Left forelimb (tissue), 1 donor: ENCODE results near the gene UGT1A8.
"Not testable (repeated sequence)": the region's sequence is repeated elsewhere in the genome, so short reads cannot be mapped to it uniquely, and the experiment has no call there.

Experiments
- DNase-seq: peaks from one replicate; pipeline ENCODE4 v3.0.0-alpha.2; 2018; ENCODE audit warnings: low spot score

UGT1A8 gene

DNA sequence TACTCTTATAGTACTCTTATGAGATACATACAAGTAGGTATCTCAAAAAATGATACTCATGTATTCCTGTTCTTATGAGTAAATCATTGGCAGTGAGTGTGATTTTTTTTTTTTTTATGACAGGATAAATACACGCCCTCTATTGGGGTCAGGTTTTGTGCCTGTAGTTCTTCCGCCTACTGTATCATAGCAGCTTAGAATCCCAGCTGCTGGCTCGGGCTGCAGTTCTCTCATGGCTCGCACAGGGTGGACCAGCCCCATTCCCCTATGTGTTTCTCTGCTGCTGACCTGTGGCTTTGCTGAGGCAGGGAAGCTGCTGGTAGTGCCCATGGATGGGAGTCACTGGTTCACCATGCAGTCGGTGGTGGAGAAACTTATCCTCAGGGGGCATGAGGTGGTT lies at the start of gene UGT1A8:
Gene UGT1A8, plus strand, starts transcription at position 158 of the 400 bp plus-strand sequence. Its CDS starts 75 bp downstream, at position 233.
- DNase-seq: not testable (repeated sequence)

DNA sequence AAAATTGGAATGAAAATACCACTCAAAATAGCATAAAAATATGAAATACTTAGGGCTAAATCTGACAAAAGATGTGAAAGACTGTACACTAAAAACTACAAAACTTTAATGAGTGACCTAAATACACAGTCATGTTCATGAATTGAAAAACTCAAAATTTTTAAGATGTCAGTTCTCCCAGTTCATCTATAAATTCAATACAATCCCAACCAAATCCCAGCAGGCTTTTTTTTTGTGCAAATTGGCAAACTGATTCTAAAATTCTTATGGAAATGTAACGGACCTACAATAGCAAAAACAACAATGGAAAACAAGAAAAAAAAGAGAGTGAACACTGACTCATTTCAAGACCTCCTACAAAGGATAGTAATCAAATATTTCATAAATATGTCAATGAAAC lies 46.4 kb upstream of the UGT1A8 start:
- no peak for DNase-seq

DNA sequence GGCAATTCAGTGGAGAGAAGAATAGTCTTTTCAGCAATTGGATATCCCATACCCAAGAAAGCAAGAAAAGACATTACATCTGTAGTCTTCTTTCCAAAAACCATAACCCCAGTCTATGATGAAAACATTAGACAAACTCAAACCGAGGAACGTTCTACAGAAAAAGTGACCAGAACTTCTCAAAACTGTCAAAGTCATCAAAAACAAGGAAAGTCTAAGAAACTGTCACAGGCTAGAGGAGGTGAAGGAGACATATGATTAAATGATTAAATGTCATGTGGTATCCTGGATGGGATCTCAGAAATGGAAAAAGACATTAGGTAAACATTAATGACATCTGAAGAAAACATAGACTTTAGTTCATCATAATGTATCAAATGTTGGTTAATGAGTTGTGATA lies 46.0 kb upstream of the UGT1A8 start:
- no peak for DNase-seq

- DNase-seq: no peak
Observed at GRCh38 chr2:233572468-233572867, 45.0 kb upstream of the UGT1A8 start.

GRCh38 chr2:233577341-233577740 lies 40.1 kb upstream of the UGT1A8 start:
- DNase-seq: not testable (repeated sequence)

DNA sequence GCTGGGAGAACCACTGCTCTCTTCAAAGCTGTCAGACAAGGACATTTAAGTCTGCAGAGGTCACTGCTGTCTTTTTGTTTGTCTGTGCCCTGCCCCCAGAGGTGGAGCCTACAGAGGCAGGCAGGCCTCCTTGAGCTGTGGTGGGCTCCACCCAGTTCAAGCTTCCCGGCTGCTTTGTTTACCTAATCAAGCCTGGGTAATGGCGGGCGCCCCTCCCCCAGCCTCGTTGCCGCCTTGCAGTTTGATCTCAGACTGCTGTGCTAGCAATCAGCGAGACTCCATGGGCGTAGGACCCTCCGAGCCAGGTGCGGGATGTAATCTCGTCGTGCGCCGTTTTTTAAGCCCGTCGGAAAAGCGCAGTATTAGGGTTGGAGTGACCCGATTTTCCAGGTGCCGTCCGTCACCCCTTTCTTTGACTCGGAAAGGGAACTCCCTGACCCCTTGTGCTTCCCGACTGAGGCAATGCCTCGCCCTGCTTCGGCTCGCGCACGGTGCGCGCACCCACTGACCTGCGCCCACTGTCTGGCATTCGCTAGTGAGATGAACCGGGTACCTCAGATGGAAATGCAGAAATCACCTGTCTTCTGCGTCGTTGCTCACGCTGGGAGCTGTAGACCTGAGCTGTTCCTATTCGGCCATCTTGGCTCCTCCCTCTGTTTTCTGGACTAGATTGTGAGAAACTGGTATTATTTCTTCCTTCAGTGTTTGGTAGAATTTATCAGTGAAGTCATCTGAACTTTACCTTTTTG lies 34.0 kb upstream of the UGT1A8 start:
- DNase-seq: not testable (repeated sequence)

GRCh38 chr2:233584210-233584609 lies 33.2 kb upstream of the UGT1A8 start:
- no peak for DNase-seq

GRCh38 chr2:233588400-233588799 lies 29.0 kb upstream of the UGT1A8 start:
- DNase-seq: no peak

GRCh38 chr2:233592706-233593105 lies 24.7 kb upstream of the UGT1A8 start:
- DNase-seq: not testable (repeated sequence)

DNA sequence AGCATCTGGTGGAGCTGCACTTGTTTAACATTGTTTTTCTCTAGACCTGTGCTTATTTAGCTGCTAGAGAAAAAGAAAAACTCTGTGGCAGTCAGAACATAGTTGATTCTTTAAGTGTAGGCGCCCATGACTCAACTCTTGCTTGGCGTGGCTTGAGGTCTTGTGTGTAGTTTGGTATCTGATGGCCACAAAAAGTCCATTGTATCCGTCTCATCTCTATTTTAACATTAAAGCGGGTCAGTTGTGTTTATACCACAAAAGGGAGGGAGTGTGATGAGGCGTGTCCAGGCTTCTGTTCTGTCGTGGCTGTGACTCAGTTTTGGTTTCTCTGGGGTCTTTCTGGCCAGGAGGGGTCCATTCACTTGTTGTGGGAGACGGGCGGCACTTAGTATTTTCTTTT lies 24.2 kb upstream of the UGT1A8 start:
- no peak for DNase-seq

- no peak for DNase-seq
Observed at GRCh38 chr2:233597522-233597921, 19.9 kb upstream of the UGT1A8 start.

- DNase-seq: no peak
Observed at GRCh38 chr2:233598952-233599351, 18.5 kb upstream of the UGT1A8 start.

DNA sequence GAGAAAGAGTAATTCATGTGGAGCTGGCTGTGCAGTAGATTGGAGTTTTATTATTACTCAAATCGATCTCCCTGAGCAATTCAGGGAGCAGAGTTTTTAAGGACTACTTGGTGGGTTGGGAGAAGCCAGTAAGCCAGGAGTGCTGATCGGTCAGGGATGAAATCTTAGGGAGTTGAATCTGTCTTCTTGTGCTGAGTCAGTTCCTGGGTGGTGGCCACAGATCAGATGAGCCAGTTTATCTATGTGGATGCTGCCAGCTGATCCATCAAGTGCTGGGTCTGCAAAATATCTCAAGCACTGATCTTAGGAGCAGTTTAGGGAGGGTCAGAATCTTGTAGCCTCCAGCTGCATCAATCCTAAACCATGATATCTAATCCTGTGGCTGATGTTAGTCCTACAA lies 17.0 kb upstream of the UGT1A8 start:
- no peak for DNase-seq

GRCh38 chr2:233602076-233602475 lies 15.4 kb upstream of the UGT1A8 start:
- DNase-seq: no peak

DNA sequence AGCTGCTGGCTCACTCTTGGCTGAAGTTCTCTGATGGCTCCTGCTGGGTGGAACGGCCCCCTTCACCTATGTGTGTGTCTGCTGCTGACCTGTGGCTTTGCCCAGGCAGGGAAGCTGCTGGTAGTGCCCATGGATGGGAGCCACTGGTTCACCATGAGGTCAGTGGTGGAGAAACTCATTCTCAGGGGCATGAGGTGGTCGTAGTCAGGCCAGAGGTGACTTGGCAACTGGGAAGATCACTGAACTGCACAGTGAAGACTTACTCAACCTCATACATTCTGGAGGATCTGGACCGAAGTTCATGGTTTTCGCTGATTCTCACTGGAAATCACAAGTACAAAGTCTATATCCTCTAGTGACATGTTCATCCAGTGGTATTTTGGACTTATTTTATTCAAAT lies 13.9 kb upstream of the UGT1A8 start:
- no peak for DNase-seq

DNA sequence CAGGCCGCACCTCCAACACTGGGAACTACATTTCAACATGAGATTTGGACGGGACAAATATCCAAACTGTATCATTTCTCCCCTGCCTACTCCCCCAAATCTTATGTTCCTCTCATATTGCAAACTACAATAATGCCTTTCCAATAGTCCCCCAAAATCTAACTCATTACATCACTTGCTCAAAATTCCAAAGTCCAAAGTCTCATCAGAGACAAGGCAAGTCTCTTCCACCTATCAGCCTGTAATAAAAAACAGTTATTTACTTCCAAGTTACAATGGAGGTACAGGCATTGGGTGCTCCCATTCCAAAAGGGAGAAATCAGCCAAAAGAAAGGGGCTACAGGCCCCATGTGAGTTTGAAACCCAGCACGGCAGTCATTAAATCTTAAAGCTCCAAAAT lies 12.6 kb upstream of the UGT1A8 start:
- no peak for DNase-seq

- no peak for DNase-seq
Observed at GRCh38 chr2:233605680-233606079, 11.8 kb upstream of the UGT1A8 start.

GRCh38 chr2:233611284-233611683 lies 6.1 kb upstream of the UGT1A8 start:
- DNase-seq: no peak

- no peak for DNase-seq
Observed at GRCh38 chr2:233620204-233620603, 2.8 kb downstream of the UGT1A8 start.

GRCh38 chr2:233621863-233622262 lies 4.4 kb downstream of the UGT1A8 start:
- DNase-seq: not testable (repeated sequence)

DNA sequence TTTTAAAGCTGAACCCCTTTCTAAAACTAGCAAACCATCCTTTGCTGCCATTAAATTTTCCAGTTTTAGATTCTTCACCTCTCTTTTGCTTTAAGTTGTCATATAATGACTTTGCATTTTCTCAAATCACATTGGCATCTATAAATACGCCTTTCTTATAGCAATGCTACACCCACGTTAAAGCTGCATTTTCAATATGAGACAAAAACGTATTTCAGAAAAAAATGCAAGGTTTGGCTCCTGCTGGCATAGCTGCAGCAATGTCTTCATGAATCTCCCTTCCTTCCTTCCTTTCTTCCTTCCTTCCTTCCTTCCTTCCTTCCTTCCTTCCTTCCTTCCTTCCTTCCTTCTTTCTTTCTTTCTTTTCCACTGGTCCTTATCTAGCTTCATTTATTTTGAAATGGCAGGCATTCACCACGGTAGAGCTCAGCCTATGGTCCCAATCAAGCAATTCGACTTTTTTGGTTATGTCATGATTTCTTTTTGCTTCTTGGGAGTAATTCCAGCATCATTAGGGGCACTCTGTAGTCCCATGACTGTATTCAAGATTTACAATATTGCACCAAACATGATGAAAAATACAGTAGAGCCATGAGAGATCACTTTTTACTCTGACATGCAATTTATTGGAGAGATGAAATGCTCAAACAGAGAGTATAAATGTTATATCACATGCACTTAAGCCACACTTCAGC lies 10.0 kb downstream of the UGT1A8 start:
- no peak for DNase-seq

DNA sequence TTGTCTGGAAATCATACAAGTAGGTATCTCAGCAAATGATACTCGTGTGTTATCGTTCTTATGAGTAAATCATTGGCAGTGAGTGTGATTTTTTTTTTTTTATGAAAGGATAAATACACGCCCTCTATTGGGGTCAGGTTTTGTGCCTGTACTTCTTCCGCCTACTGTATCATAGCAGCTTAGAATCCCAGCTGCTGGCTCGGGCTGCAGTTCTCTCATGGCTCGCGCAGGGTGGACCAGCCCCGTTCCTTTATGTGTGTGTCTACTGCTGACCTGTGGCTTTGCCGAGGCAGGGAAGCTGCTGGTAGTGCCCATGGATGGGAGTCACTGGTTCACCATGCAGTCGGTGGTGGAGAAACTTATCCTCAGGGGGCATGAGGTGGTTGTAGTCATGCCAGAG lies 18.9 kb downstream of the UGT1A8 start, which contains the start of gene UGT1A10:
Gene UGT1A10, plus strand, starts transcription at position 143 of the 400 bp plus-strand sequence. Its CDS starts 75 bp downstream, at position 218.
- not testable (repeated sequence) for DNase-seq

GRCh38 chr2:233638836-233639235 lies 21.4 kb downstream of the UGT1A8 start:
- DNase-seq: no peak
